HEK293 (cell line): ENCODE data around the gene KANSL1.
A peak's percentile ranks its signal among the peaks of the same experiment; 100 is the strongest.

ENCODE experiments used
- CTCF ChIA-PET: fragments of 350-600 bp; formaldehyde crosslinking; extraction: SDS; loops from one replicate; lab custom pipeline; 2021; ENCODE audit warnings: antibody characterized with exemption; lab: Yijun Ruan, JAX
- POLR2A ChIA-PET: fragments of 300-600 bp; formaldehyde crosslinking; extraction: SDS; loops from one replicate; lab custom pipeline; 2020; ENCODE audit warnings: antibody characterized with exemption, inconsistent platforms; lab: Yijun Ruan, JAX
- H3K27ac ChIP-seq: fragments of 200-500 bp; sonication (Bioruptor generic); 2 replicates; pipeline ENCODE4 v1.5.1; 2014; ENCODE audit warnings: low read depth, low read length, control low read depth, inconsistent platforms; ENCODE audit errors: extremely low read depth
- H3K36me3 ChIP-seq, 2 experiments: fragments of 200-500 bp in 1 of 2; sonication (Bioruptor generic) in 1 of 2; 1 replicate in 1 of 2; 2 replicates in 1 of 2; pipeline ENCODE4 v1.5.1; 2014 to 2017; ENCODE audit warnings: inconsistent platforms in 2 of 2, low read length in 2 of 2; ENCODE audit not compliant: control insufficient read depth in 2 of 2, insufficient read depth in 1 of 2
- H3K4me1 ChIP-seq: fragments of 200-500 bp; sonication (Bioruptor generic); 2 replicates; pipeline ENCODE4 v1.5.1; 2014; ENCODE audit warnings: mild to moderate bottlenecking, low read length, inconsistent platforms; ENCODE audit not compliant: control insufficient read depth, insufficient read depth
- H3K4me3 ChIP-seq: 2 replicates; pipeline ENCODE4 v1.5.1; 2011; ENCODE audit warnings: low read depth, mild to moderate bottlenecking, control low read depth, low read length, moderate library complexity
- H3K9me3 ChIP-seq: fragments of 200-500 bp; sonication (Bioruptor generic); 2 replicates; pipeline ENCODE4 v1.5.1; 2014; ENCODE audit warnings: low read depth, low read length, inconsistent platforms; ENCODE audit not compliant: control insufficient read depth, insufficient read depth
- CTCF ChIP-seq: fragments of 450-650 bp; formaldehyde crosslinking; IDR thresholded peaks from 2 replicates; pipeline ENCODE4 v1.5.1; 2016; ENCODE audit warnings: missing biosample characterization, missing genetic modification characterization
- IKZF3 ChIP-seq: fragments of 450-650 bp; IDR thresholded peaks from 2 replicates; pipeline ENCODE4 v1.5.0; 2018; ENCODE audit warnings: missing biosample characterization, mild to moderate bottlenecking, missing genetic modification characterization, moderate library complexity
- KLF9 ChIP-seq: fragments of 450-650 bp; formaldehyde crosslinking; IDR thresholded peaks from 2 replicates; pipeline ENCODE4 v1.5.1; 2016; ENCODE audit warnings: missing biosample characterization, missing genetic modification characterization, low read depth
- PRDM10 ChIP-seq: fragments of 450-650 bp; formaldehyde crosslinking; IDR thresholded peaks from 2 replicates; pipeline ENCODE4 v1.5.1; 2016; ENCODE audit warnings: missing biosample characterization, missing genetic modification characterization
- SETDB1 ChIP-seq: IDR thresholded peaks from one replicate; pipeline ENCODE4 v1.6.1; 2017; ENCODE audit warnings: mild to moderate bottlenecking, low read length, moderate library complexity, mixed read lengths; ENCODE audit not compliant: insufficient read length
- WT1 ChIP-seq: fragments of 450-650 bp; formaldehyde crosslinking; IDR thresholded peaks from 2 replicates; pipeline ENCODE4 v1.5.1; 2016; ENCODE audit warnings: missing biosample characterization, missing genetic modification characterization
- ZBTB17 ChIP-seq: fragments of 450-650 bp; formaldehyde crosslinking; IDR thresholded peaks from 2 replicates; pipeline ENCODE4 v1.5.1; 2016; ENCODE audit warnings: missing biosample characterization, missing genetic modification characterization
- ZBTB6 ChIP-seq: fragments of 450-650 bp; formaldehyde crosslinking; IDR thresholded peaks from 2 replicates; pipeline ENCODE4 v1.5.1; 2017; ENCODE audit warnings: missing biosample characterization, missing genetic modification characterization
- ZIC2 ChIP-seq: fragments of 450-650 bp; formaldehyde crosslinking; IDR thresholded peaks from 2 replicates; pipeline ENCODE4 v1.5.1; 2016; ENCODE audit warnings: missing biosample characterization, missing genetic modification characterization
- ZNF140 ChIP-seq: fragments of 450-650 bp; formaldehyde crosslinking; IDR thresholded peaks from 2 replicates; pipeline ENCODE4 v1.5.1; 2016; ENCODE audit warnings: missing biosample characterization, missing genetic modification characterization
- ZNF16 ChIP-seq: fragments of 450-650 bp; formaldehyde crosslinking; IDR thresholded peaks from 2 replicates; pipeline ENCODE4 v1.5.1; 2016; ENCODE audit warnings: low read depth, missing biosample characterization, missing genetic modification characterization
- ZNF2 ChIP-seq: fragments of 450-650 bp; formaldehyde crosslinking; IDR thresholded peaks from 2 replicates; pipeline ENCODE4 v1.5.1; 2016; ENCODE audit warnings: missing biosample characterization, missing genetic modification characterization
- ZNF211 ChIP-seq: fragments of 450-650 bp; formaldehyde crosslinking; IDR thresholded peaks from 2 replicates; pipeline ENCODE4 v1.5.1; 2016; ENCODE audit warnings: low read depth, missing biosample characterization, missing genetic modification characterization
- ZNF514 ChIP-seq: fragments of 450-650 bp; formaldehyde crosslinking; IDR thresholded peaks from 2 replicates; pipeline ENCODE4 v1.5.1; 2016; ENCODE audit warnings: missing biosample characterization, missing genetic modification characterization
- ZNF610 ChIP-seq: fragments of 450-650 bp; formaldehyde crosslinking; IDR thresholded peaks from 2 replicates; pipeline ENCODE4 v1.5.1; 2016; ENCODE audit warnings: missing biosample characterization, missing genetic modification characterization, borderline replicate concordance
- ZNF624 ChIP-seq: fragments of 450-650 bp; formaldehyde crosslinking; IDR thresholded peaks from 2 replicates; pipeline ENCODE4 v1.5.1; 2017; ENCODE audit warnings: missing biosample characterization, missing genetic modification characterization
- ZNF747 ChIP-seq: fragments of 450-650 bp; formaldehyde crosslinking; IDR thresholded peaks from 2 replicates; pipeline ENCODE4 v1.5.1; 2016; ENCODE audit warnings: missing biosample characterization, missing genetic modification characterization
- ZSCAN23 ChIP-seq: fragments of 450-650 bp; formaldehyde crosslinking; IDR thresholded peaks from 2 replicates; pipeline ENCODE4 v1.5.1; 2016; ENCODE audit warnings: missing biosample characterization, missing genetic modification characterization
- TF ChIP-seq, protein P1 (sequence below): fragments of 450-650 bp; formaldehyde crosslinking; IDR thresholded peaks from 2 replicates; pipeline ENCODE4 v1.5.1; 2016; ENCODE audit warnings: missing biosample characterization, missing genetic modification characterization
- TF ChIP-seq, protein P2 (sequence below): fragments of 450-650 bp; formaldehyde crosslinking; IDR thresholded peaks from 2 replicates; pipeline ENCODE4 v1.5.0; 2017; ENCODE audit warnings: missing biosample characterization, missing genetic modification characterization, borderline replicate concordance

The KANSL1 gene

GRCh38 chr17:46158323-46159296 is 34.6 kb downstream of the KANSL1 start (continued):
- TF ChIP-seq, protein P1, sequence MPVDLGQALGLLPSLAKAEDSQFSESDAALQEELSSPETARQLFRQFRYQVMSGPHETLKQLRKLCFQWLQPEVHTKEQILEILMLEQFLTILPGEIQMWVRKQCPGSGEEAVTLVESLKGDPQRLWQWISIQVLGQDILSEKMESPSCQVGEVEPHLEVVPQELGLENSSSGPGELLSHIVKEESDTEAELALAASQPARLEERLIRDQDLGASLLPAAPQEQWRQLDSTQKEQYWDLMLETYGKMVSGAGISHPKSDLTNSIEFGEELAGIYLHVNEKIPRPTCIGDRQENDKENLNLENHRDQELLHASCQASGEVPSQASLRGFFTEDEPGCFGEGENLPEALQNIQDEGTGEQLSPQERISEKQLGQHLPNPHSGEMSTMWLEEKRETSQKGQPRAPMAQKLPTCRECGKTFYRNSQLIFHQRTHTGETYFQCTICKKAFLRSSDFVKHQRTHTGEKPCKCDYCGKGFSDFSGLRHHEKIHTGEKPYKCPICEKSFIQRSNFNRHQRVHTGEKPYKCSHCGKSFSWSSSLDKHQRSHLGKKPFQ (tag by site-specific recombination) = peak; percentile 52; the same call in 1 of the 2 replicates
- TF ChIP-seq ZNF2 (tag by site-specific recombination) (0 out of 2 replicates have a peak, but pooled peaks have one; percentile 44), ZNF624 (tag by site-specific recombination) (no peak), ZNF140 (tag by site-specific recombination) (no peak), KLF9 (no peak), ZBTB17 (tag by site-specific recombination) (peak; percentile 94), PRDM10 (tag by site-specific recombination) (peak; percentile 41; the same call in 1 of the 2 replicates), ZBTB6 (tag by site-specific recombination) (peak; percentile 98), SETDB1 (no peak), ZIC2 (tag by site-specific recombination) (peak; percentile 76)
- TF ChIP-seq, protein P2, sequence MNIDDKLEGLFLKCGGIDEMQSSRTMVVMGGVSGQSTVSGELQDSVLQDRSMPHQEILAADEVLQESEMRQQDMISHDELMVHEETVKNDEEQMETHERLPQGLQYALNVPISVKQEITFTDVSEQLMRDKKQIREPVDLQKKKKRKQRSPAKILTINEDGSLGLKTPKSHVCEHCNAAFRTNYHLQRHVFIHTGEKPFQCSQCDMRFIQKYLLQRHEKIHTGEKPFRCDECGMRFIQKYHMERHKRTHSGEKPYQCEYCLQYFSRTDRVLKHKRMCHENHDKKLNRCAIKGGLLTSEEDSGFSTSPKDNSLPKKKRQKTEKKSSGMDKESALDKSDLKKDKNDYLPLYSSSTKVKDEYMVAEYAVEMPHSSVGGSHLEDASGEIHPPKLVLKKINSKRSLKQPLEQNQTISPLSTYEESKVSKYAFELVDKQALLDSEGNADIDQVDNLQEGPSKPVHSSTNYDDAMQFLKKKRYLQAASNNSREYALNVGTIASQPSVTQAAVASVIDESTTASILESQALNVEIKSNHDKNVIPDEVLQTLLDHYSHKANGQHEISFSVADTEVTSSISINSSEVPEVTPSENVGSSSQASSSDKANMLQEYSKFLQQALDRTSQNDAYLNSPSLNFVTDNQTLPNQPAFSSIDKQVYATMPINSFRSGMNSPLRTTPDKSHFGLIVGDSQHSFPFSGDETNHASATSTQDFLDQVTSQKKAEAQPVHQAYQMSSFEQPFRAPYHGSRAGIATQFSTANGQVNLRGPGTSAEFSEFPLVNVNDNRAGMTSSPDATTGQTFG (tag by site-specific recombination) = no peak

- peaks cover 77% of the 10 kb centered on the region for H3K4me1 ChIP-seq
- CTCF ChIA-PET = interaction anchor here (0.5 to 3.4 kb wide), 10 partner anchors 9 to 115 kb away, joined by 3 to 19 read pairs (median 4); partner anchors contain the start of gene KANSL1
- no peaks in the 10 kb centered on the region for H3K9me3 ChIP-seq
- no peak overlapping the region for H3K4me3 ChIP-seq
- H3K36me3 ChIP-seq = no peaks in the 10 kb centered on the region
- POLR2A ChIA-PET = no interaction called here
- peak overlapping the region; percentile 6; the same call in 1 of the 2 replicates for H3K27ac ChIP-seq
- TF ChIP-seq ZNF610 (no peak), WT1 (tag by site-specific recombination) (no peak), ZNF514 (tag by site-specific recombination) (no peak), IKZF3 (peak; percentile 27; the same call in 1 of the 2 replicates), ZNF211 (tag by site-specific recombination) (no peak), CTCF (tag by site-specific recombination) (no peak), ZNF747 (no peak), ZSCAN23 (tag by site-specific recombination) (no peak), ZNF16 (tag by site-specific recombination) (no peak)
Measured at GRCh38 chr17:46157443-46158062, 35.7 kb downstream of the KANSL1 start.
